T-helper 17 cell (primary cell): ENCODE data around the gene SYT7. TPM values are rescaled to one million over a fixed set of nuclear protein-coding genes. Genes with fewer than 3 reads are reported as not detected.
A peak's percentile ranks its signal among the peaks of the same experiment; 100 is the strongest.

ENCODE experiments used
- ATAC-seq: fragments of 150-1000 bp; cut with Tn5 transposase; 2 replicates; pipeline ENCODE4 v1.10.0; 2021; ENCODE audit warnings: mild to moderate bottlenecking, moderate library complexity
- DNase-seq, 3 donors: peaks; one replicate each; pipeline versions ENCODE4 v3.0.0 to v3.0.0-alpha.2; 2020 to 2021
- H3K9me3 ChIP-seq: one replicate; pipeline ENCODE4 v1.7.0; 2013; ENCODE audit warnings: low read length, mild to moderate bottlenecking; ENCODE audit not compliant: control insufficient read depth, poor library complexity, severe bottlenecking
- H3K27ac Mint-ChIP-seq: one replicate; pipeline ENCODE4 v1.8.0; 2022; ENCODE audit warnings: mild to moderate bottlenecking, moderate library complexity, mixed read lengths
- H3K27me3 Mint-ChIP-seq: one replicate; pipeline ENCODE4 v1.8.0; 2022; ENCODE audit warnings: mixed read lengths
- H3K36me3 Mint-ChIP-seq: one replicate; pipeline ENCODE4 v1.8.0; 2022; ENCODE audit warnings: low read depth, mixed read lengths
- H3K4me1 Mint-ChIP-seq: one replicate; pipeline ENCODE4 v1.8.0; 2022; ENCODE audit warnings: mild to moderate bottlenecking, mixed read lengths
- H3K4me3 Mint-ChIP-seq: one replicate; pipeline ENCODE4 v1.8.0; 2022; ENCODE audit warnings: mild to moderate bottlenecking, moderate library complexity, mixed read lengths
- total RNA-seq, 4 donors: library from RNA in 2 of 4; stranded (reverse) in 2 of 4; gene quantifications; one replicate each; pipeline ENCODE4 v1.2.3 and lab custom pipeline; 2022 to 2026

The SYT7 gene
- total RNA-seq, 2 donors from 2014 or later: not detected

- Mint-ChIP-seq H3K4me3 (no peak overlapping the region), H3K27ac (no peak overlapping the region), H3K27me3 (peaks cover 49% of the 10 kb centered on the region), H3K4me1 (peaks cover 6% of the 10 kb centered on the region), H3K36me3 (peaks cover 2% of the 10 kb centered on the region)
- H3K9me3 ChIP-seq: no peaks in the 10 kb centered on the region
- ATAC-seq: no peak
- DNase-seq: no peak
Observed at GRCh38 chr11:61539831-61540357, 41.0 kb downstream of the SYT7 start.

- H3K9me3 ChIP-seq: no peaks in the 10 kb centered on the region
- Mint-ChIP-seq H3K27ac (no peak overlapping the region), H3K36me3 (peaks cover 2% of the 10 kb centered on the region), H3K27me3 (peaks cover 53% of the 10 kb centered on the region), H3K4me3 (no peak overlapping the region), H3K4me1 (peaks cover 4% of the 10 kb centered on the region)
- ATAC-seq (no peak), DNase-seq (no peak)
Observed at GRCh38 chr11:61539006-61539405, 41.9 kb downstream of the SYT7 start.

- H3K9me3 ChIP-seq: no peaks in the 10 kb centered on the region
- Mint-ChIP-seq H3K36me3 (peaks cover 2% of the 10 kb centered on the region), H3K27ac (no peak overlapping the region), H3K27me3 (peaks cover 53% of the 10 kb centered on the region), H3K4me1 (peaks cover 4% of the 10 kb centered on the region), H3K4me3 (no peak overlapping the region)
- ATAC-seq: no peak
- DNase-seq: no peak
Observed at GRCh38 chr11:61538636-61538961, 42.3 kb downstream of the SYT7 start.

GRCh38 chr11:61537326-61537725 lies 43.5 kb downstream of the SYT7 start:
- no peaks in the 10 kb centered on the region for H3K9me3 ChIP-seq
- H3K4me3 Mint-ChIP-seq: no peak overlapping the region
- peaks cover 2% of the 10 kb centered on the region for H3K36me3 Mint-ChIP-seq
- H3K27ac Mint-ChIP-seq: no peak overlapping the region
- H3K4me1 Mint-ChIP-seq: peaks cover 4% of the 10 kb centered on the region
- H3K27me3 Mint-ChIP-seq: peaks cover 59% of the 10 kb centered on the region
- no peak for ATAC-seq
- DNase-seq: no peak

- DNase-seq (no peak), ATAC-seq (no peak)
- H3K27me3 Mint-ChIP-seq: peaks cover 56% of the 10 kb centered on the region
- H3K4me1 Mint-ChIP-seq: peaks cover 4% of the 10 kb centered on the region
- H3K27ac Mint-ChIP-seq: no peak overlapping the region
- H3K9me3 ChIP-seq: no peaks in the 10 kb centered on the region
- no peak overlapping the region for H3K4me3 Mint-ChIP-seq
- H3K36me3 Mint-ChIP-seq: peaks cover 2% of the 10 kb centered on the region
Observed at GRCh38 chr11:61536676-61537270, 44.1 kb downstream of the SYT7 start.

- no peaks in the 10 kb centered on the region for H3K9me3 ChIP-seq
- peaks cover 50% of the 10 kb centered on the region for H3K27me3 Mint-ChIP-seq
- no peaks in the 10 kb centered on the region for H3K36me3 Mint-ChIP-seq
- DNase-seq (no peak), ATAC-seq (no peak)
- H3K27ac Mint-ChIP-seq: no peak overlapping the region
- H3K4me3 Mint-ChIP-seq: no peak overlapping the region
- no peaks in the 10 kb centered on the region for H3K4me1 Mint-ChIP-seq
Observed at GRCh38 chr11:61535998-61536675, 44.7 kb downstream of the SYT7 start.

- H3K27me3 Mint-ChIP-seq: peaks cover 44% of the 10 kb centered on the region
- no peak for DNase-seq
- H3K27ac Mint-ChIP-seq: no peak overlapping the region
- H3K4me3 Mint-ChIP-seq: no peak overlapping the region
- no peak for ATAC-seq
- no peaks in the 10 kb centered on the region for H3K36me3 Mint-ChIP-seq
- no peaks in the 10 kb centered on the region for H3K9me3 ChIP-seq
- H3K4me1 Mint-ChIP-seq: no peaks in the 10 kb centered on the region
Observed at GRCh38 chr11:61534933-61535839, 45.7 kb downstream of the SYT7 start.

GRCh38 chr11:61534025-61534932 lies 46.6 kb downstream of the SYT7 start:
- no peak overlapping the region for H3K27ac Mint-ChIP-seq
- no peak overlapping the region for H3K4me3 Mint-ChIP-seq

GRCh38 chr11:61533401-61533800 lies 47.5 kb downstream of the SYT7 start:
- H3K9me3 ChIP-seq: no peaks in the 10 kb centered on the region
- Mint-ChIP-seq H3K4me1 (no peaks in the 10 kb centered on the region), H3K27me3 (peaks cover 40% of the 10 kb centered on the region), H3K27ac (no peak overlapping the region), H3K36me3 (no peaks in the 10 kb centered on the region), H3K4me3 (no peak overlapping the region)
- no peak for ATAC-seq
- DNase-seq: no peak

More at GRCh38 chr11:61534025-61534932, 46.6 kb downstream of the SYT7 start:
- ATAC-seq (no peak), DNase-seq (no peak)
- Mint-ChIP-seq H3K27me3 (peaks cover 38% of the 10 kb centered on the region), H3K36me3 (no peaks in the 10 kb centered on the region), H3K4me1 (no peaks in the 10 kb centered on the region)
- H3K9me3 ChIP-seq: no peaks in the 10 kb centered on the region

GRCh38 chr11:61533039-61533375 lies 47.9 kb downstream of the SYT7 start:
- peaks cover 40% of the 10 kb centered on the region for H3K27me3 Mint-ChIP-seq
- H3K36me3 Mint-ChIP-seq: no peaks in the 10 kb centered on the region
- no peaks in the 10 kb centered on the region for H3K4me1 Mint-ChIP-seq
- ATAC-seq (no peak), DNase-seq (no peak)
- H3K27ac Mint-ChIP-seq: no peak overlapping the region
- H3K9me3 ChIP-seq: no peaks in the 10 kb centered on the region
- no peak overlapping the region for H3K4me3 Mint-ChIP-seq

- Mint-ChIP-seq H3K4me3 (no peak overlapping the region), H3K27ac (no peak overlapping the region), H3K27me3 (peaks cover 46% of the 10 kb centered on the region), H3K36me3 (no peaks in the 10 kb centered on the region), H3K4me1 (no peaks in the 10 kb centered on the region)
- ATAC-seq (peak; percentile 68), DNase-seq (peak in 2 of 3 donors; percentile 15 to 37)
- no peaks in the 10 kb centered on the region for H3K9me3 ChIP-seq
Observed at GRCh38 chr11:61532134-61533038, 48.5 kb downstream of the SYT7 start.

- Mint-ChIP-seq H3K27me3 (peaks cover 46% of the 10 kb centered on the region), H3K4me1 (no peaks in the 10 kb centered on the region), H3K27ac (no peak overlapping the region), H3K4me3 (no peak overlapping the region), H3K36me3 (no peaks in the 10 kb centered on the region)
- DNase-seq (no peak), ATAC-seq (no peak)
- no peaks in the 10 kb centered on the region for H3K9me3 ChIP-seq
Observed at GRCh38 chr11:61531044-61531443, 49.8 kb downstream of the SYT7 start.
